WTC11 (cell line): ENCODE data around the gene ISG15. TPM values are rescaled to one million over a fixed set of nuclear protein-coding genes. Genes with fewer than 3 reads are reported as not detected.

ENCODE experiments used
- ATAC-seq: fragments of 200-7000 bp; cut with Tn5 transposase; 2 replicates; pipeline ENCODE4 v1.10.0; 2021; ENCODE audit warnings: mild to moderate bottlenecking, moderate library complexity
- CTCF ChIA-PET: fragments of 300-600 bp; sonication (Branson Sonifier 250); formaldehyde crosslinking; loops from one replicate; lab custom pipeline; 2021; ENCODE audit warnings: antibody characterized with exemption; lab: Charles Lee
- POLR2A ChIA-PET: fragments of 350-600 bp; sonication (Branson Sonifier 250); formaldehyde crosslinking; loops from one replicate; lab custom pipeline; 2021; ENCODE audit warnings: antibody characterized with exemption; lab: Charles Lee
- DNase-seq: peaks from one replicate; pipeline ENCODE4 v3.0.0; 2021; ENCODE audit warnings: low spot score
- H3K27ac Mint-ChIP-seq: 2 replicates; pipeline ENCODE4 v1.8.0; 2021; ENCODE audit warnings: mixed read lengths
- H3K27me3 Mint-ChIP-seq: 2 replicates; pipeline ENCODE4 v1.8.0; 2021; ENCODE audit warnings: low read depth, mild to moderate bottlenecking, moderate library complexity, mixed read lengths
- H3K36me3 Mint-ChIP-seq: 2 replicates; pipeline ENCODE4 v1.8.0; 2021; ENCODE audit warnings: mixed read lengths
- H3K4me1 Mint-ChIP-seq: 2 replicates; pipeline ENCODE4 v1.8.0; 2022; ENCODE audit warnings: mixed read lengths
- H3K4me3 Mint-ChIP-seq: 2 replicates; pipeline ENCODE4 v1.8.0; 2021; ENCODE audit warnings: mild to moderate bottlenecking, moderate library complexity, mixed read lengths
- H3K9me3 Mint-ChIP-seq: 2 replicates; pipeline ENCODE4 v1.8.0; 2021; ENCODE audit warnings: mixed read lengths
- AR ChIP-seq: fragments of 250-450 bp; sonication (Bioruptor Pico); IDR thresholded peaks from 2 replicates; pipeline ENCODE4 v1.9.0; 2021; ENCODE audit warnings: mild to moderate bottlenecking
- CREM ChIP-seq: sonication (generic); formaldehyde crosslinking; IDR thresholded peaks from 2 replicates; pipeline ENCODE4 v1.8.1; 2022; ENCODE audit warnings: mild to moderate bottlenecking, missing genetic modification reagents, moderate library complexity
- ERG ChIP-seq: fragments of 250-450 bp; sonication (Bioruptor Pico); IDR thresholded peaks from 2 replicates; pipeline ENCODE4 v1.8.0; 2021; ENCODE audit warnings: mild to moderate bottlenecking
- GTF2I ChIP-seq: fragments of 250-450 bp; sonication (Bioruptor Pico); conservative IDR thresholded peaks from 2 replicates; pipeline ENCODE4 v1.4.0; 2021; ENCODE audit warnings: mild to moderate bottlenecking
- MYBL2 ChIP-seq: sonication (generic); formaldehyde crosslinking; IDR thresholded peaks from 2 replicates; pipeline ENCODE4 v1.8.1; 2023; ENCODE audit warnings: mild to moderate bottlenecking, moderate library complexity, missing genetic modification reagents
- NFYB ChIP-seq: sonication (generic); formaldehyde crosslinking; conservative IDR thresholded peaks from 2 replicates; pipeline ENCODE4 v1.8.0; 2022; ENCODE audit warnings: low read depth, missing genetic modification reagents
- OVOL2 ChIP-seq: fragments of 250-450 bp; sonication (Bioruptor Pico); IDR thresholded peaks from 2 replicates; pipeline ENCODE4 v1.9.0; 2021; ENCODE audit warnings: mild to moderate bottlenecking, borderline replicate concordance
- RORB ChIP-seq: fragments of 250-450 bp; sonication (Bioruptor Pico); IDR thresholded peaks from 2 replicates; pipeline ENCODE4 v1.9.0; 2021; ENCODE audit warnings: mild to moderate bottlenecking
- SMAD3 ChIP-seq: sonication (generic); formaldehyde crosslinking; IDR thresholded peaks from 2 replicates; pipeline ENCODE4 v1.8.0; 2022; ENCODE audit warnings: missing genetic modification reagents, mild to moderate bottlenecking, borderline replicate concordance
- ZBTB21 ChIP-seq: sonication (generic); formaldehyde crosslinking; IDR thresholded peaks from 2 replicates; pipeline ENCODE4 v1.8.1; 2023; ENCODE audit warnings: mild to moderate bottlenecking, missing genetic modification reagents, borderline replicate concordance
- ZNF532 ChIP-seq: fragments of 250-450 bp; sonication (Bioruptor Pico); IDR thresholded peaks from 2 replicates; pipeline ENCODE4 v1.9.0; 2021; ENCODE audit warnings: mild to moderate bottlenecking, borderline replicate concordance
- total RNA-seq: library from RNA; stranded (reverse); gene quantifications from 3 replicates; pipeline ENCODE4 v1.2.3, GENCODE V29; 2021

Gene ISG15
- total RNA-seq, 1 experiment from 2014 or later, result 29.5 TPM

GRCh38 chr1:1060281-1061000 lies 47.1 kb downstream of the ISG15 start:
- H3K36me3 Mint-ChIP-seq, result no peaks in the 10 kb centered on the region
- ATAC-seq, result no peak

More at GRCh38 chr1:1060281-1061000, 47.1 kb downstream of the ISG15 start:
- no peak for TF ChIP-seq OVOL2 (CRISPR knock-in tag)
- TF ChIP-seq CREM (CRISPR knock-in tag), result no peak
- TF ChIP-seq ERG, result no peak
- TF ChIP-seq GTF2I (CRISPR knock-in tag), result no peak
- TF ChIP-seq NFYB (CRISPR knock-in tag), result no peak
- TF ChIP-seq SMAD3, result no peak
- no peak for TF ChIP-seq RORB (CRISPR knock-in tag)
- no peak for TF ChIP-seq ZNF532 (CRISPR knock-in tag)
- no peak for TF ChIP-seq ZBTB21 (CRISPR knock-in tag)
- no peak for TF ChIP-seq AR (CRISPR knock-in tag)
- TF ChIP-seq MYBL2 (CRISPR knock-in tag), result no peak
- DNase-seq, result no peak
- Mint-ChIP-seq H3K4me3 (peak overlapping the region; percentile 57), H3K27ac (no peak overlapping the region), H3K4me1 (peaks cover 8% of the 10 kb centered on the region), H3K27me3 (peaks cover 53% of the 10 kb centered on the region), H3K9me3 (no peaks in the 10 kb centered on the region)
- ChIA-PET CTCF (interaction anchor here (1.2 to 4.0 kb wide), 8 partner anchors 13 to 90 kb away, joined by 4 to 20 read pairs (median 10); partner anchors contain the start of genes PERM1 and RNF223), POLR2A (no interaction called here)
